Inflammatory macrophage (primary cell): ENCODE data around the gene MARK2.

Source experiments
- DNase-seq, 2 donors: peaks; one replicate each; pipeline ENCODE4 v3.0.0-alpha.2; 2020 to 2022

The MARK2 gene

DNA sequence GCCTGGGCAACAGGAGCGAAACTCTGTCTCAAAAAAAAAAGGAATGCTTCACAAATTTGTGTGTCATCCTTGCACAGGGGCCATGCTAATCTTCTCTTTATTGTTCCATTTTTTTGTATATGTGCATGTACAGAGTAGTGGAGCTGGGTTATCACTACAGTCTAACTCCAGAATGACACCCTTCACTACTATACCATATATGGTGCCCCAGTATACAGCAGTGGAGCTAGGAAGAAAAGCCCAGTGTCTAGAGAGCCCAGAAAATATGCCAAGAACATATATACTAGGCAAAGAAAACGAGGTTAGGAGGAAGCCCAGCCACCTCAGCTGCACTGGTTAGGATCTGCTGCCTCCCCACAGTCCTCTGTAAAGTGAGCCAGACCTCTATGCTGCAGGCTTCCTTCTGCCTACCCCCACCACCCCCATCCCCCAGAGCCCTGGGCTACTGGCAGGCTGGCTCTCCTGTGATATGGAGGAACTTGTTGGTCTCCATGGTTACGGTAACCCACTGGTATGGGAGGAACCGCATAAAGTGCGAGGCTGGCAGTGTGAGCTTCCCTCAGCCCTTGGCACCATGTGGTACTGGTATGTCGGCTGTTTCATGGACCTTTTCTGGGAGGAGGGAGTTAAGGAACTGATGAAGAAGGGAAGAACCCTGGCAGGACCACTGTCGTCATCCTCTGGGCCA is 43.8 kb downstream of the MARK2 start:
- DNase-seq = peak; percentile 92 to 96

DNA sequence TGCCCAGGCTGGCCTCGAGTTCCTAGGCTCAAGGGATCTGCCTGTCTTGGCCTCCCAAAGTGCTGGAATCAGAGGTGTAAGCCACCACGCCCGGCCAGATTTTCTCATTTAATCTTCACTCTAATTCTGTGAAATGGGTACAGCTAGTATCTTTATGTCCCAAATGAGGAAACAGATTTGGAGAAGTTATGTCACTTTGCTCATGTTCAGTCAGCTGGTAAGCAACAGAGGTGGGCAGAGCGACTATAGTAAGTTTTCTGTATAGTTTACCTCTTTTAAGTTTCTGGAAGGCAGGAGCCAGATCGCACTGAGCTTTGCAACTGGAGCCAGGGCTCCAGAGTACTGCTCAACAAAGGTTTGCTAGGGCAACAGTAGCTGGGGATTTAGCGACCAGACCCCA is 44.9 kb downstream of the MARK2 start:
- peak; percentile 37 to 73 for DNase-seq

DNA sequence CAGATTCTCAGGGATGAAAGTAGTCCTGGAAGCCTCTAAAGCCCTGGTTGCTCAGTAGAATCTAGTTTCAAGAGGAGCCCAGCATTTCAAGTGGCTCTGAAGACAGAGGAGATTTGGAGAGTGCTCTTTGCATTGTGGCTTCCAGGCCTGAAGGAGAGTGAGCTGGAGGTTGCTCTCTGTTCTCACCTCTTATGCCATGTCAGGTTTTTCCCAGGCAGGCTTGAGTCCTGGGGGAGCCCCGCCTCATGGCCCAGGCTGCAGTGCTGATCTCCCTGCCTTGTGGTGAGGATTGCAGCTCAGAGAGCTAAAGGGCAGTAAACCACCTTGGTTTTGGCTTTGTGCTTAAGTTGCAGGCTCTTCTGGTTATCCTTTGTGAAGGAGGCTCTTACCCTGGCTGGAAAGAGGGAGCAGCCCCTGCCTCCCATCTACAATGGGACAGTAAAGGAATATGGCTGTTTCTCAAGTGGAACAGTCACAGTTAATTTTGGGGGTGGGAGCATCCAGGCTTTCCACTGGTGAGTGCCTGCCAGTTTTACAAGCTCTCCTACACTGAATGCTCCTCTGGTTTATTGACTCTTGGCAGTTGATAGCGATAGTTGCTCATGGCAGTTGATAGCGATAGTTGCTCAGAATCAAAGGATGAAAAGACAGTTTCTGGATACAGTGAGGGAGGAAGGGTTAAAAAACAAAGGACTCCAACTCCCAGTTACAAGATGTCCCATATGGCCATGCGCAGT is 45.5 kb downstream of the MARK2 start:
- no peak for DNase-seq

DNA sequence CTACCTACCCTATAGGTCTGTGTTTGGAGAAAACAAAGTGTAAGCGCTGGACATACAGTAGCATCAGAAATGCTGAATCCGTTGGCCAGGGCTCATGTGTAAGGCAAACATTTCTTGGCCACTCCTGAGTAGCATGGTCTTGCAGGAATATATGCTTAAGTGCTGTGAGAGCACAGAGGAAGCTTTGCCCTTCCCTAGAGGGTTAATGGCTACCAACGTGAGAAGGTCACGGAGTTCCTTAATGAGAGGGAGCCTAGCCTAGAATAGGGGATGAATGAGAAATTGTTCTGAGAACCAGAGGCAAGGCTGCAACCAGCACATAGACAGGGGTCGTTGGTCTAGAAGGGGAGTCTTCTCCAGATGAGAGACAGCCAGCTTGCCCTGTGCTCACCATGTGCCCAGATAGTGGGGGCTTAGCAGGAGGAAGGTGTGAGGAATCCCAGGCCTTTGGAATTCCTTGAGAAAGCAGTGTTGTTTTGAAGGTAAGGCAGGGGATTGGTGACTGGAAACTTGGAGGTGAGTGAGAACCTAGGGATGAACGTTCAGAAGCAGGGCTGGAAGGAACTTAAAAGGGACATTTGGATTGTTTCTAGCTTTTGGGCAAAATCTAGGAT is 48.6 kb downstream of the MARK2 start:
- DNase-seq = peak; percentile 27 to 29

DNA sequence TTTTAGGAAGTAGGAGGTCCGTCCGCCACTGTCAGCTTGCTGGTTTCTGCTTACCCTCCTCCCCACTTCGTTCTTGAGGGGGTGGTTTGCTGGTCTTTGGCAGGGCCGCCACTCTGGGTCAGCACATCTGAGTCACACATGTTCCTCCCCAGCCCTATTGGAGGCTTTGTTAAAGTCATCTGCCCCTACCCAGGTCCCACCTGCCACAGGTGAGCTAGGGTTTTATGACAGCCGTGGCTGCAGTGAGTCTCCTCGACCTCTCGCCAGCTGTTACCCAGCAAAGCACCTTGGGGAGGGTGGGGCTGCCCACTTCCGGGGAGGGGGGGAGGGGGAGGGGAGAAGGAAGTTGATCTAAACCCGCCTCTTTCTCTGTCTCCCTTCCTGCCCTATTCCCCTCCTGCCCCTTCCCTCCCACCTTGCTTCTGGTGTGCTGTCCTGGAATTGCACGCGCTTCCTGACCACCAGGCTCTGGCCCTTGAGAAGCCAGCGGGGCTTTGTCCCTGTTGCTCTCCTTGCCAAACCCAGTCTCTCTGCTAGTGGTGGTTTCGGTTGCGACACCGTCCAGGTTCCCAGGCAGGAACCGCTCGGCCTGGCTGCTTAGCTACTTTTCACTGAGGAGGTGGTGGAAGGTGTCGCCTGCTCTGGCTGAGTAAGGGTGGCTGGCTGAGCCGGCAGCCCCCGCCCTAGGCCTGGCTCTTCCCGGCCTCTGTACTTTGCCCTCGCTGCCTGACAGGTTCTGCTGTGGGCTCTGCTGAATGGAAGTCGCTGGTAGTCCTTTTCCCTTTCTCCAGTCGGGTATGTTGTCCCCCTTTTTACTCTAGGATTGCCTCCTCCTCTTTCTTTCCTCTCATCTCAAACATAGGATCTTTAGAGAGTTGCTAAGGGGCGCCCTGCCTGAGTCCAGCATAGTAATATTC is 49.5 kb downstream of the MARK2 start:
- peak; percentile 70 to 88 for DNase-seq

DNA sequence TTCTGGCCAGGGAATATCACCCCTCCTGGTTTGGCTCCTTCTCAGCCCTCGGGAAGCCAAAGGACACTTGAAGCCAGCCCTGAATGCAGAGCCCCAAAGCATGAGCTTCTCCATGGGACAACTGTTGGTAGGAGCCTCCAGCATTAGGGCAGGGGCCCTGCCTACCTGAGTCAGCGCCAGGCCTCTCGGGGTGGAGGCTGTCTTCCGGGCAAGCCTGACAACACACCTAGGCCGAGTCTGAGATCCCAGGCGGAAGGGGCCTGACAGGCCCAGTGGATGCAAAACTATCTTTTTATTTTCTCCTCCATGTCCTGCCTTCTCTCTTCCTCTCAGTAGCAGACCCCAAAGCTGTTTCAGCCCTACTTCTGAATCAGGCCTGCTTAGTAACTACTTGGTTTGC is 50.4 kb downstream of the MARK2 start:
- no peak for DNase-seq

DNA sequence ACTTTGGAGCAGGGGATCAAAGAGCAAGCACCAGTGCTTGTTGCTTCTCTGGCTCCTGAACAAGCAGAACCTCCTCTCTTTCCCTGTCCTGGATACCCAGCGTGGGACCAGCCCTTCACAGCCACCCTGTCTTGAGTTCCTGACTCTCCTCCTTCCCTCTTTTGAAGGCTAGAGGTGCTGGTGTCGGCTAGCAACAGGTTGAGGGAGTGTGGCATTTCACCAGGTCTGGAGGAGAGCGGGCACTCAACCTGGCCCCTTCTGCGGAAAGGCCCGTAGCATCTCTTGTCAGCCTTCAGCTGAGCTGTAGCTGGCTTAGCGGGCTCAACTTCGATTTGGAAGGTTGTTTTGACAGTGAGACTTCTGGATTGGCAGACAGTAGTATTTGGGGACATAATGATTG is 51.5 kb downstream of the MARK2 start:
- no peak for DNase-seq

DNA sequence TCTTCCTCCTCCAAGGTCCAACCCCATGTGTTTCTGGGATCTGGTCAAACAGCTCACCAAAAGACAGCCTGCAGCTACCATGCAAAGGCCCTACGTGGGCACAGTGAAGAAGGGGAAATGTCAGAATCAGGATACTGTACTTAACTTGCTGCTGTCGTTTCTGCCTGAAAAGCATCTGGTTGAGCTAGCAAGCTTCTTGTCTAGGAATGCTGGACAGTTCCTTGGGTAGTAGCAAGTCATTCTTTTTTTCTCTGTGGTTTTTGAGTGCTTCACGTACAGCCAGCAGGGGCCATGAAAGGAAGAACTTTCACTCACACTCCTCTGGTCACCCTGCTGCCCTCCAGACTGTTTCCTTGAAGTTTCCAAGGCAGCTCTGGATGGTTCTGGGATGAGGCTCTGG is 53.3 kb downstream of the MARK2 start:
- DNase-seq = peak; percentile 41 to 57

DNA sequence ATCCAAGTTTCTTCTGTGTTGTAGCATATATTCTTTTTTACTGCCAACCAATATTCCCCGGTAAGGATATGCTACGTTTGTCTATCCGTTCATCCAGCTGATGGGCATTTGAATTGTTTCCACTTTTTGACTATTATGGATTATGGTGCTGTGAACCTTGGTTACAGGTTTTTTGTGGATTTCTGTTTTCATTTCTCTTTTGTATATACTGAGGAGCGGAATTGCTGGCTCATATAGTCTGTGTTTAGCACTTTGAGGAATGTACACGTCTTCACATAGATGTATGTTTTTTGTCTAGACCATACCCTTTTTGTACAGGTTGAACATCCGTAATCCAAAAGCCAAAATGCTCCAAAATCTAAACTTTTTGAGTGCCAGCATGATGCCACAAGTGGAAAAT is 54.4 kb downstream of the MARK2 start:
- DNase-seq = no peak

DNA sequence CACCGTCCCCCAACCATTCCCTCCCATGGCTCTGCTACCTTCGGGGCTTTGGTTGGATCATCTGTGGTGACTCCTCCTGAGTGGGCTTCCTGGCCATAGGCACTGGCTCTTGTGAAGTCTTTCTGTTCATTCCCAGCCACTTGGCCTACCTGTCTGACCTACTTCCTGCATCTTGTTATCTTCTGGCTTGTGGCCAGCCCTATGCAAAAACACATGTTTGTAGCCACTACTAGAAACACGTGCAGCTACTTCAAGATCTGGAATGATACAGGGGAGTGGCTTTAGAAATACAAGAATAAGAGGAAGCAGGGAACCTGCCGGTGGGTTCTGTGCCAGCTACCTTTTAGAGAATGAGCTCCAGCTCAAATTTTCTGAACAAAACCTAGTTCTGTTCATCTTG is 57.2 kb downstream of the MARK2 start:
- no peak for DNase-seq

DNA sequence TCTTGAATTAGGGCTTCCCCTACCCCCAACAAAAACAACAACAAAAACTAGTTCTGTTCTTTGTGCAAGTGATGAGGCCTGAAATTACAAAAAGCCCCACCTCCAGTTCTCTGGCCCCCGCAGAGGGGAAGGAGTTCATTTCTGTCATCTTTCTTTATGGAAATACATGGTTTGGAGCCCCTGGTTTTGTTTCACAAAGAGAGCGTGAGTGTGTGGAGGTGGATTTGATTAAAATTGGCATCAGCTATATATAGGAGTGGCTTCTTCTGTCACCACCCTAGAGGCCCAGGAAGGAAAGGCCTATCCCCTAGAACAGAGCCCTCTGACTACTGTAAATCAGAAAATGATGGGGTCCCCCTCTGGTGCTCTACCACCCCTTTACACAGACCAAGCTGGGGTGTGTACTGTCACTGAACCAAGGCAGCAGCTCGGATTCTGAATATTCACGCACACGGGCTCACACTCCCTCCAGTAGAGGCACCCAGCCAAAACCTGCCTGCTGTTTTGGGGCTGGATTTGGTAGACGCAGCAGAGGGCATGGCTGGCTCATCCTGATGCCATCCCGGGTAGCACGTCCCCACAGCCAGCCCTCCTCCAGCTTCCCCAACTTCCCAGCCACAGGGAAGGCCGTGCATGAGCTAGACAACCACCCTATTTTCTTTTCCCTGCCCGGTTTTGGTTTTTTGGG is 58.7 kb downstream of the MARK2 start:
- DNase-seq = no peak

DNA sequence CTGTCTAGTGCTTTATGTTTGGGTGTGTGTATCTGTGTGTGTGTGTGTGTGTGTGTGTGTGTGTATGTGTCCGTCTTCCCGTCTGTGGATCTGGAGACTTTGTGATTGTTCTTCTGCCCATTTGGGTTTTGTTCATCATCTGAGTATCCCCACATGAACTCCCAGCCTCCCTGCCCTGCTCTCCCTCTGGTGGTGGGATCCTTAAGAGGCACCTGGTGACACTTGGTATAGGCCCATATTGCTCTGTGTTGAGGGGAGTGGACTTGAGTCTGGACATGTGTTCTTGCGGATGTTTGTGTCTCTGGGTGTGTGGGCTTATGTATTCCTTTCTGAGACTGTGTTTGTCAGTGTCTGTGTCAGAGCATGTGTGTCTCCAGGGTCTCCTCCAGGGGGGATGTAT is 62.8 kb downstream of the MARK2 start:
- peak in 1 of 2 donors; percentile 22 for DNase-seq

DNA sequence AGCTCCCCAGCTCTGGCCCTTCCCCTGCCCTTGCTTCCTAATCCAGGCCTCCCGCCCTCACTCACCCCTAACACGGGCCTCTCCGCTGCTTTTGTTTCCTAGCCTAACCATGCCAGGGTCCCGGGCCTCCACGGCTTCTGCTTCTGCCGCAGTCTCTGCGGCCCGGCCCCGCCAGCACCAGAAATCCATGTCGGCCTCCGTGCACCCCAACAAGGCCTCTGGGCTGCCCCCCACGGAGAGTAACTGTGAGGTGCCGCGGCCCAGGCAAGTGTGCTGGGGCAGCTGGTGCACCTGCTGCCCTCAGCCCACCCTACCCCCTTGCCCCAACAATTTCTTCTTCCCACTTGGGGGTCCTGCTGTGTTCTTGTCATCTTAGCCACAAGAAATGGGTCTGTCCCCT is 65.0 kb downstream of the MARK2 start:
- DNase-seq = no peak

DNA sequence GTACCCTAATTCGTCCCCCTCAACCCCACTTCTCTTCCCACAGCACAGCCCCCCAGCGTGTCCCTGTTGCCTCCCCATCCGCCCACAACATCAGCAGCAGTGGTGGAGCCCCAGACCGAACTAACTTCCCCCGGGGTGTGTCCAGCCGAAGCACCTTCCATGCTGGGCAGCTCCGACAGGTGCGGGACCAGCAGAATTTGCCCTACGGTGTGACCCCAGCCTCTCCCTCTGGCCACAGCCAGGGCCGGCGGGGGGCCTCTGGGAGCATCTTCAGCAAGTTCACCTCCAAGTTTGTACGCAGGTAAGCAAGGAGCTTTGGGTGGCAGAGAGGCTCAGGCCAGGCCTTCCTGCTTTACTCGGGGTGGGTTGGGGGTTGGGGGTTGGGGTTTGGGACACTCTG is 65.8 kb downstream of the MARK2 start:
- DNase-seq = no peak

DNA sequence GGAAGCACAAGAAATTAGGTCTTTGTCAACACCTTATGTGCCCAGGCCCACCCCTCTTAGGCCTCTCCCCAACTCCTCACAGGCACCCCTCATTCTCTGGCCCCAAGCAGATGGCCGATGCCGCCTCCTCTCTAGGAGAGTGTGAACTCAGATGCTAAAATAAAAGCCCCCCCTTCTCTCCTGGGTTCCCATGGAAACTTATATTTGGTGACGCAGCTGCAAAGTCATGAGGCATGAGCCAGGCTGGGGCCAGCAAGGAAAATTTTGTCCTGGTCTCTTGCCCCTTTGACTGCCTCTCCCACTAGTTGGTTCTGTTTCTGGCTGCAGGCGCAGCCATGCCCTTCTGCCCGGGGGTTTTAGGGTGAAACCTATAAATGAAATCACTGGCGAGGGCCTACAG is 66.3 kb downstream of the MARK2 start:
- no peak for DNase-seq

DNA sequence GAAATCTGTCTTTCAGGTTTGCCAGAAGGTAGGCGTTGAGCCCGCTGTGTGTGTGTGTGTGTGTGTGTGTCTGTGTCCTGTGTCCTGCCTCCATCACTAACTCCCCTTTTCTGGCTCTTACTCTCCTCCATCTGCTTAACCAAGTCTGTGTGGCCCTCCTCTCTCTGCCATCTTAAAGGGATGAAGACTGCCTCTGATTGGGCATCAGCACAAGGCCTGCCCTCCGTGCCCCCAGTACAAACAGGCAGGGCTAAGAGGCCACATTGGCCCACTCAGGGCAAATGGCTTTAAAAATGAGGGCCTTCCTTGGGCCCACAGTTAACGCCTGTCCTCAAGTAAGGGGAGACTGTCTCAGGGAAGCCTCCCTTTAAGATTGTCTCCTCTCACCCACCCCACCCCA is 67.2 kb downstream of the MARK2 start:
- DNase-seq = no peak

DNA sequence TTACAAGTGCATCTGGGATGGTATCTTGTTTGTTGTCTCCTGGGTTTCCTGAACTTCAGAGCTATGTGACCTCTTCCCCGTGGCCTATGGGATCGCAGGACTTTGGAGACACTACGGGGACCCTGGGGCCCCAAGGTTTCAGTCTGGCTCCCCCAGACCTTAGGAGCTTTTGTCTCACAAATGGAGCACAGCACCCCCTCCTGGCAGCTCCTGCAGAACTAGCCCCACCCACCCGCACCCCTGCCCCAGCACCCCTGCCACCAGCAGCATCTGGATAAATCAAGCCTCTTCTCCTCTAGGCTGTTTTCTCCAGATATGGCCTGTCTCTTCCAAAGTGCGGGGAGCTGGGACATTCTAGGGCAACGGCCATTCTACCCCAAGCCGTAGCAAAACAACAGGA is 67.7 kb downstream of the MARK2 start:
- peak in 1 of 2 donors; percentile 14 for DNase-seq

DNA sequence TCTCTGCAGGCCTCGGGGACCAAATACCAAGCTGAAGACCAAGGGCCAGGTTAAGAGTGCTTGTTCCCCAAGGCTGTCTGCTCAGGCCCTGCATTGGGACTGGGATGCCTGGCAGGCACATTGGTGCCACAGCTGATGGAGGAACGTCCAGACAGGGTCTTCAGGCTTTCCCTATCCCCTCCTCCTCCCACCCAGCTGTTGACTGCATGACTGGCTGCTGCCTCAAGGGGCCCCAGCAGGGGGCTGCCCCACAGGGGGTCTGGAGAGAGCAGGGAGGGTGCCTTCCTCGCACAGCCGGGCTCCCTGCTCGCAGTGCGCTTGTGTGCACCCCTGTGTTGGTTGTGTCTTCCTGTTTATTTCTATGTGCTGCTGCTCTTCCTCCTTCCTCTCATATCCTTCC is 68.2 kb downstream of the MARK2 start:
- DNase-seq = no peak

DNA sequence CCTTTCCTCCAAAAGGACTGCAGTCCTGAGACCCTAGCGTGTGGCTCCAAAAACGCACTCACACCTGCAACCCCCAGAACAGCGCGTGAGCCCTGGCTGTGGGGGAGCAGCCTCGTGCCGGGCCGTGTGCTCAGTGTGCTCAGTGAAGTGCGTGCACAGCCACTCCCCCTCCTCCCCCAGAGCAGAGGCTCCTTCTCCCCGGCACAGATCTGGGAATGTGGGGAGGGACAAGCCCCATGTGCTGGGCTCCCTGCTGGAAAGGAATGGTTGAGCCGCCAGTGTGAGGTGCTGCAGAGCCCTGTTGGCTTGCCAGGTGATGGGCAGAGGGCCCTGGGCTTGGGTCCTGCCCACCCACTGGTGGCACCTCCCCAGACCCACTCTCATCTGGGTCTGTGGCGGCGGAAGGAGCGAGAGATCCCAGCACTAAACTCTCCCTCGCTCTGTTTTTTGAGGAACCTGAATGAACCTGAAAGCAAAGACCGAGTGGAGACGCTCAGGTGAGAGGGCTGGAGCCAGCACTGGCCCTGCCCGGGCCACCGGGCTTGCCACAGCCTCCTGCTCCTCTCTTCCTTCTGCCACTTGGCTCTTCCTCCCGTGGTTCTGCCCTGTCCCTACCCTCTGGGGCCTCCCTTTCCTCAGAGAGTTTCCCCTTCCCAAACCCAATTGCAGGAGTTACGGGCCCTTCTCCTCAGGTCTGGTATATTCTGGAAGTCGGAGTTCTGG is 69.1 kb downstream of the MARK2 start:
- no peak for DNase-seq

DNA sequence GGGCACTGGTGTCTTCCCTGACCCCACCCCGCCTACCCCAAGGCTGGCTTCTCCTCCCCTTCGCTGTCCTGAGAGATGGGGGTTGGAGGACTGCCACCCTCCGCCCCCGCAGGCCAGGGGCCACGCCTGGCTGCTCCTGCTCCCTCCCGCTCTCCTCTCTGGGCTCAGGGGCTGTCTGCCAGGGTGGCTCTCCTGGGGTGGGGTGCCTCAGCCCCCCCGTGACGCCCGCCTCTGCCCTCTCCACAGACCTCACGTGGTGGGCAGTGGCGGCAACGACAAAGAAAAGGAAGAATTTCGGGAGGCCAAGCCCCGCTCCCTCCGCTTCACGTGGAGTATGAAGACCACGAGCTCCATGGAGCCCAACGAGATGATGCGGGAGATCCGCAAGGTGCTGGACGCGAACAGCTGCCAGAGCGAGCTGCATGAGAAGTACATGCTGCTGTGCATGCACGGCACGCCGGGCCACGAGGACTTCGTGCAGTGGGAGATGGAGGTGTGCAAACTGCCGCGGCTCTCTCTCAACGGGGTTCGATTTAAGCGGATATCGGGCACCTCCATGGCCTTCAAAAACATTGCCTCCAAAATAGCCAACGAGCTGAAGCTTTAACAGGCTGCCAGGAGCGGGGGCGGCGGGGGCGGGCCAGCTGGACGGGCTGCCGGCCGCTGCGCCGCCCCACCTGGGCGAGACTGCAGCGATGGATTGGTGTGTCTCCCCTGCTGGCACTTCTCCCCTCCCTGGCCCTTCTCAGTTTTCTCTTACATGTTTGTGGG is 69.9 kb downstream of the MARK2 start:
- no peak for DNase-seq
